HepG2 (cell line): ENCODE measurements around the gene SS18L1.

Experiments
- BCL6 ChIP-seq: IDR thresholded peaks from 2 replicates; pipeline ENCODE4 v1.6.1; 2016; ENCODE audit warnings: missing genetic modification reagents, missing compliant biosample characterization
- CEBPB ChIP-seq: IDR thresholded peaks from 2 replicates; pipeline ENCODE4 v1.6.1; 2011; ENCODE audit warnings: low read depth, low read length, improper control_type of control experiment, borderline replicate concordance
- CTCF ChIP-seq: sonication (generic); formaldehyde crosslinking; IDR thresholded peaks from 2 replicates; pipeline ENCODE4 v1.5.0; 2020; ENCODE audit warnings: mild to moderate bottlenecking, missing genetic modification reagents, moderate library complexity
- GFI1 ChIP-seq: sonication (generic); formaldehyde crosslinking; IDR thresholded peaks from 2 replicates; pipeline ENCODE4 v1.5.0; 2020; ENCODE audit warnings: missing genetic modification reagents, mild to moderate bottlenecking, borderline replicate concordance
- PBX3 ChIP-seq: sonication (generic); formaldehyde crosslinking; IDR thresholded peaks from 2 replicates; pipeline ENCODE4 v1.8.1; 2023; ENCODE audit warnings: missing genetic modification reagents, inconsistent platforms, borderline replicate concordance
- POLR2A ChIP-seq, 2 experiments: IDR thresholded peaks; 2 replicates each; pipeline ENCODE4 v1.6.1; 2011; ENCODE audit warnings: low read depth in 2 of 2, low read length in 2 of 2, mild to moderate bottlenecking in 1 of 2, moderate library complexity in 1 of 2; ENCODE audit not compliant: insufficient read depth in 1 of 2
- ZNF101 ChIP-seq: sonication (generic); formaldehyde crosslinking; IDR thresholded peaks from 2 replicates; pipeline ENCODE4 v1.4.0; 2020; ENCODE audit warnings: mild to moderate bottlenecking, low read depth, missing genetic modification reagents, borderline replicate concordance
- ZNF660 ChIP-seq: sonication (generic); formaldehyde crosslinking; IDR thresholded peaks from 2 replicates; pipeline ENCODE4 v1.5.1; 2020; ENCODE audit warnings: mild to moderate bottlenecking, low read depth, missing genetic modification reagents, borderline replicate concordance
- ZNF800 ChIP-seq: sonication (generic); formaldehyde crosslinking; IDR thresholded peaks from 2 replicates; pipeline ENCODE4 v1.4.0; 2020; ENCODE audit warnings: missing genetic modification reagents

- TF ChIP-seq BCL6 (no peak), CTCF (no peak), ZNF101 (CRISPR knock-in tag) (no peak), GFI1 (no peak), POLR2A (IDR thresholded peaks at IDR 0.05; ENCODE audit: insufficient read depth in 1 of 2, low read depth in 2 of 2, low read length in 2 of 2) (peak; percentile 24 to 50; a peak in 2 of 4 replicates), ZNF660 (CRISPR knock-in tag) (no peak), CEBPB (no peak), PBX3 (CRISPR knock-in tag) (no peak), ZNF800 (CRISPR knock-in tag) (no peak)
These were observed 5.9 kb upstream of the SS18L1 start for GRCh38 chr20:62137478-62138203.
